Raji (cell line): ENCODE results near the gene ST6GAL1.

Experiments
- POLR2A ChIP-seq: IDR thresholded peaks from 2 replicates; pipeline ENCODE4 v1.6.1; 2011; ENCODE audit warnings: low read depth, low read length, control low read depth; ENCODE audit not compliant: insufficient read depth

The ST6GAL1 gene

GRCh38 chr3:187064210-187065115 is 134.1 kb downstream of the ST6GAL1 start:
- TF ChIP-seq POLR2A = no peak

- no peak; the same call in 1 of the 2 replicates for TF ChIP-seq POLR2A
Measured at GRCh38 chr3:187066228-187066995, 136.1 kb downstream of the ST6GAL1 start.

DNA sequence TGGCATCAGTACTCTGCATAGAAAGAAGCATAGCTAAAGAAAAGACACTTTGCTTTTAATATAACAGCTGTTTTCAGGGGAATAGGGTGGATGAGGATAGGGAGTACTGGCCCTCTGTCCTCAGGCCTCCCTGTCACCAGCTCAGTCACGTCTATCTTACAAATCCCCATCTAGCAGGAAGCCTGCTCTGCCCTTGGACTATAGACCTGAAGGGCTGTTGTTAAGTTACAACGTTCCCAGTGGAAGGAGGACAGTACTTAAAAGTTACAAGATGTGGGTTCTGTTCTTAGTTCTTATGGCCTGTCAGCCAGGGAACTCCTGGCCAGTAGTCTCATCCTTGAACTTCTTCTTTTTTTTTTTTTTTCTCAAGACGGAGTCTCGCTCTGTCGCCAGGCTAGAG is 138.5 kb downstream of the ST6GAL1 start:
- TF ChIP-seq POLR2A = no peak

GRCh38 chr3:187069857-187070516 is 139.7 kb downstream of the ST6GAL1 start:
- TF ChIP-seq POLR2A = no peak

DNA sequence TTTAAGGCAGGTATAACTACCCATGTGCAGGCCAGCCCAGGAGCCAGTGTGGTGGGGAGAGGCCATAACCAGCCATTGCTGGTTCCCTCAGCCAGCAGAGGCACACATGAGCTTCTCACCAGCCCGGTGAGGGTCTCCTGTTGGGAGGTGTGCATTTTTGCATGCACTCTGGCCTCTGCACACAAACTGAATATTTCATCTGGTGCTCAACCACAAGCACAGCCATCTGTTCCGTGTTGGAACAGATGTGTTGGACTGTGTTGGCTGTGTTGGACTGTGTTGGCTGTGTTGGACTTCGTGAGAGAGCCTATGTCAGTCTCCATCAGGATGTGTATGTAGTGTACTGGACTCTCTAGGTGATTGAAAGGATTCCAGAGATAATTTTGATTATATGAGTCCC is 141.8 kb downstream of the ST6GAL1 start:
- no peak for TF ChIP-seq POLR2A

DNA sequence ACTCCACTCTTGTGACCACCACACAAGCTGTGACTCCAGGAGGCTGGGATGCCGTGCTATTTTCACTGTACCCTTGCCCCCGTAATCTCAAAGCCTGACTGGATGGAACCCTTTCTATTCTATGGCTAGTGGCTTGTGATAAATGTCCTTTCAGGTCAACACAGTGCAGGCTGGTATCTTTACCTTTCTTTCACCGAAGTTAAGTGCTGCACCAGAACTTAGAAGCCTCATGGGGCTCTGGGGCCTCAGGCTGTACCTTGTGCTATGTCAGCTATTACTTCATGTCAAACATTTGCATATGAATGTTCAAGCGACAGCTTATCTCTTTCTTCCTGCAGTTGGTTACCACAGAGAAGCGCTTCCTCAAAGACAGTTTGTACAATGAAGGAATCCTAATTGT is 142.2 kb downstream of the ST6GAL1 start:
- no peak for TF ChIP-seq POLR2A

DNA sequence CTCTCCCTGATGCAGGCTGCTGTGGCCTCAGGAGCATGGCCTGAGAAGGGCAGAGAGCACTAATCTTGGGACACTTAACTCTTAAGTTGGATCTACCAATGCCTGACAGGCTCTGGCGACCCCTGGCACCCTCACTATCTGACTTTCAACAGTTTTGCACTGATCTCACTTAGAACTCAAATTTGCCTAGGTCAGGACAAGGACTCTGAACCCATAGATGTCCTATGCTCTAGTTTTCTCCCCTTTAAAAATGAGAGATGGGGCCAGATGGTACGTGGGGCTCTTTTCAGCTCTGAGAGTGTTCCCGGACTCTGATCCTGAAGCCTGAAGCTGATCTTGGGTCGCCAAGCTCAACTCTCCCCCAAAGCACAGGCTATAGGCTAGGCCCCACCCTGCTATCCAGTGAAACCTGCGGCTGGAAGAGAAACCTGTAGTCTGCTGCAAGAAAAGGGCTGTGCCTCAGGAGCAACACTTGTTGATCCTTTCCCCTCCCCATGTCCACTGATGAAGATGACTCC is 143.3 kb downstream of the ST6GAL1 start:
- TF ChIP-seq POLR2A = no peak

DNA sequence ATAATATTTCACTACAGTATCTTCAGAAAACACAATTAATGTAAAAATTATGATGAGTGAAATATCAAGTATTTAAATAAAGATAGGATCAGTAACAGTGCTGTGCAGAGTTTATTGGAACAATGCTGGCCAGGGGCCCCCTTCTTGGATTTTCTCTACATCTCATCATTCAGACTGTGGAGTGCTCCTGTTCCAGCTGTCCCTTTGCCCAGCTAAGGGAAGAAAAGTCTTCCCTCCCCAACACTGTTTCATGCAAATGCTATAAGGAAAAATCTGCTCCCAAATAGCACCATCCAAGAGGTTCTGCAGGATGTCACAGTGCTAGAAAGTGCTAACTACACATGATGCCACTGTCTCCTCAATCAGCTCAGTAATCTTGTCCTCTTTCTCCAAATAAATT is 144.5 kb downstream of the ST6GAL1 start:
- TF ChIP-seq POLR2A = no peak

GRCh38 chr3:187076297-187076696 is 146.0 kb downstream of the ST6GAL1 start:
- TF ChIP-seq POLR2A = no peak

DNA sequence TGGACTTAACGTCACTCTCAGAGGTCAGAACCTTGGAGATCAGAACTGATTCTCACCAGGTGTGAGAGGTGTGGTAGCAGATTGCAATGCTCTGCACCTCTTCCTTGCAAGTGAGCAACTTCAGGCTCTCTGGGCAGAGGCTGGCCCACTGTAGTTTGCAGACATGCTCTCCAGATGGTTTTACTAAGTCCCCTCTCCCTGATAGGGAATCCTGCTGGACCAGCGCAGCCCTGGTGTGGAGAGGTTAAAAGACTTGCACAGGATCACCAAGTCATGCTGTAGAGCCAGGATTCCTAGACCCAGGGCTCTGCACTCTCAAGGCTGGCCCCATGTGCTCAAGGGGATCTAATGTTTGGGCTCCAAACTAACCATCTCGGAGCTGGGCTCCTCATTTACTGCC is 146.8 kb downstream of the ST6GAL1 start:
- TF ChIP-seq POLR2A = no peak

GRCh38 chr3:187077537-187077936 is 147.2 kb downstream of the ST6GAL1 start:
- no peak for TF ChIP-seq POLR2A

DNA sequence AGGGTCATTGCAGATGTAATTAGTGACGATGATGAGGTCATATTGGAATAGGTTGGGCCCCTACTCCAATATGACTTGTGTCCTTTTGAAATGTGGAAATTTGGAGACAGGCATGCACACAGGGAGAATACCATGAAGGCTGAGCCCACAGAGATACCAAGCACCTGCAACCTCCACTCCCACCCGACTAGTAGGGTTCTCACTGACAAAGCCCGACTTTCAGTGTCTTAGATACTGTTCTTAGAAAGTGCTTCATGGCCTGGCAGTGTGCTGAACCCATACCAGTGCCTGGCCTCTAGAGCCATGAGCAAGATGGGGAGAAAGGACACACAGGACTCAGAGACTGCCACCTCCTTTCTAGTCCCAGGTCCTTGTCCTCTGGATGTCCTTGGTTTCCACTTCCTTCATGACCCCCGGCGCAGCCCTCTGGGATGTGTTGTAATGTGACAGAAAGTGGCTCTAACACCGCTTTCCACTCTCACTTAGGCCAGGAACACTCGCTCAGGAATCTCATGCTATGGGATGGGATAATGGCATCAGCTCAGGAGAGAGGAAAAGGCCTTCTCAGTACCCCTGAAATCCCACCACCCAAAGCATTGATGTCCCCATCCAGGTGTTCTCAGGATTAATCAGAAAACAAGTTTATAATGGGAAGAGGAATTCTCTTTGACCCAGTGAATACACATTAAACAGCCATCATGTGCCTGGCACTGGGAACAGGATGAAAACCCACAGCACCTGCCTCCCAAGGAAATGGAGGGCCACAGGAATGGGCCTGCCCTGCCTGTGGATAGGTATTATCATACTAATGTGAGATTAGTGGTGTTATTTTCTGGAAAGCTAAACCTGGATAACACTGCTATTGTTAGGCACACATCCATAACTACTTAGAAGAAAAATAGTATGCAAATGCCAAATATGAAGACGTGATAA is 149.0 kb downstream of the ST6GAL1 start:
- no peak for TF ChIP-seq POLR2A

DNA sequence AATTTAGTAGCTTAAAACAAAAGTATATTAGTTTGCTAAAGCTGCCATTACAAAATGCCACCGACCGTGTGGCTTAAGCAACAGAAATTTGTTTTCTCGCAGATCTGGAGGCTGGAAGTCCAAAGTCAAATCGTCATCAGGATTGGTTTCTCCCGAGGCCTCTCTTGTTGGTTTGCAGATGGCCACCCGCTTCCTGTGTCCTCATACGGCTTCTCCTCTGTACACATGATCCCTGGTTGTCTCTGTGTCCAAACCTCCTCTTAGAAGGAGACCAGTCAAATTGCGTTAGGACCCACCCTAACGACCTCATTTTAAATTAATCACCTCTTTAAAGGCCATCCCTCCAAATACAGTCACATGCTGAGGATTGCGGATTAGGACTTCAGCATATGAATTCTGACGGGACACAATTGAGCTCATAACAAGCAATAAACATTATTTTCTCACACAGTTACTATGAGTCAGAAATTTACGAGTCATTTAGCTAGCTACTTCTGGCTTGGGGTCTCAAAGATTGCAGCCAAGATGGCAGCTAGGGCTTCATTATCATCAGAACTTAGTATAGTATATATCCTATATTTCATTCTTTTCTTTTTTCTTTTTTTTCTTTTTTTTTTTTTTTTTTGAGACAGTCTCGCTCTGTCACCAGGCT is 150.6 kb downstream of the ST6GAL1 start:
- TF ChIP-seq POLR2A = no peak

GRCh38 chr3:187082758-187083375 is 152.5 kb downstream of the ST6GAL1 start:
- TF ChIP-seq POLR2A = no peak

GRCh38 chr3:187084126-187084525 is 153.8 kb downstream of the ST6GAL1 start:
- TF ChIP-seq POLR2A = no peak
